Gastrocnemius medialis (tissue), 4 donors: Measurements from ENCODE around the gene EPM2AIP1. TPM values are rescaled to one million over a fixed set of nuclear protein-coding genes. Genes with fewer than 3 reads are reported as not detected.

ENCODE experiments used
- ATAC-seq, 2 donors: fragments of 150-250 bp; one replicate each; pipeline ENCODE4 v1.9.1; 2016
- DNase-seq, 2 donors: peaks; one replicate each; pipeline ENCODE4 v3.0.0-alpha.2; 2019
- H3K27ac ChIP-seq, 4 donors: fragments of 200-600 bp; sonication (generic); 1 replicate in 1 of 4; 2 replicates in 3 of 4; pipeline ENCODE4 v1.5.1; 2016 to 2018; ENCODE audit warnings: mild to moderate bottlenecking in 2 of 4, moderate library complexity in 1 of 4
- H3K27me3 ChIP-seq, 3 donors: fragments of 200-600 bp; sonication (generic) in 2 of 3; 1 replicate in 1 of 3; 2 replicates in 2 of 3; pipeline versions ENCODE4 v1.5.1 to v1.6.0; 2016 to 2019; ENCODE audit warnings: mild to moderate bottlenecking in 1 of 3, moderate library complexity in 1 of 3
- H3K36me3 ChIP-seq, 2 donors: fragments of 200-600 bp; sonication (generic) in 1 of 2; one replicate each; pipeline ENCODE4 v1.5.1; 2017 to 2018
- H3K4me1 ChIP-seq, 2 donors: fragments of 200-600 bp; sonication (generic) in 1 of 2; one replicate each; pipeline ENCODE4 v1.5.1; 2016 to 2017; ENCODE audit warnings: mild to moderate bottlenecking in 2 of 2
- H3K4me3 ChIP-seq, 4 donors: fragments of 200-600 bp; sonication (generic) in 3 of 4; 1 replicate in 1 of 4; 2 replicates in 3 of 4; pipeline ENCODE4 v1.5.1; 2016 to 2019; ENCODE audit warnings: mild to moderate bottlenecking in 2 of 4
- H3K9me3 ChIP-seq, 3 donors: fragments of 200-600 bp; sonication (generic) in 2 of 3; 1 replicate in 1 of 3; 2 replicates in 2 of 3; pipeline ENCODE4 v1.5.1; 2016 to 2019
- POLR2A ChIP-seq, 2 donors: fragments of 450-650 bp; IDR thresholded peaks; one replicate each; pipeline ENCODE4 v1.6.1; 2017; ENCODE audit warnings: antibody characterized with exemption in 2 of 2, mild to moderate bottlenecking in 2 of 2, moderate library complexity in 2 of 2
- in situ Hi-C, 4 donors: fragments of 200-750 bp; cut with MboI; loops; one replicate each; pipeline versions ENCODE4 v1.15.0 to v1.8.0; 2017; ENCODE audit warnings: low sequenced_read_pairs in 4 of 4
- intact Hi-C: fragments of 100-400 bp; cut with DNase I; formaldehyde crosslinking; loops from one replicate; pipeline ENCODE4 v1.15.1; 2023; ENCODE audit warnings: low total_unique reads
- total RNA-seq, 4 donors: library from RNA; depleted of rRNA; stranded (reverse); fragments of >200 nt; gene quantifications; one replicate each; pipeline versions ENCODE4 v1.1.0 to v1.2.3, GENCODE V29; 2016
- TF ChIP-seq, protein P1 (sequence below), 5 experiments: fragments of 450-650 bp in 3 of 5; fragments of 200-600 bp in 2 of 5; sonication (generic) in 2 of 5; IDR thresholded peaks in 4 of 5; conservative IDR thresholded peaks in 1 of 5; 1 replicate in 4 of 5; 2 replicates in 1 of 5; pipeline ENCODE4 v1.5.1; 2016 to 2019; ENCODE audit warnings: antibody characterized with exemption in 5 of 5, mild to moderate bottlenecking in 3 of 5, moderate library complexity in 3 of 5

The EPM2AIP1 gene
- total RNA-seq, 4 donors from 2014 or later: 5.3 to 10.1 (median 8.6) TPM

DNA sequence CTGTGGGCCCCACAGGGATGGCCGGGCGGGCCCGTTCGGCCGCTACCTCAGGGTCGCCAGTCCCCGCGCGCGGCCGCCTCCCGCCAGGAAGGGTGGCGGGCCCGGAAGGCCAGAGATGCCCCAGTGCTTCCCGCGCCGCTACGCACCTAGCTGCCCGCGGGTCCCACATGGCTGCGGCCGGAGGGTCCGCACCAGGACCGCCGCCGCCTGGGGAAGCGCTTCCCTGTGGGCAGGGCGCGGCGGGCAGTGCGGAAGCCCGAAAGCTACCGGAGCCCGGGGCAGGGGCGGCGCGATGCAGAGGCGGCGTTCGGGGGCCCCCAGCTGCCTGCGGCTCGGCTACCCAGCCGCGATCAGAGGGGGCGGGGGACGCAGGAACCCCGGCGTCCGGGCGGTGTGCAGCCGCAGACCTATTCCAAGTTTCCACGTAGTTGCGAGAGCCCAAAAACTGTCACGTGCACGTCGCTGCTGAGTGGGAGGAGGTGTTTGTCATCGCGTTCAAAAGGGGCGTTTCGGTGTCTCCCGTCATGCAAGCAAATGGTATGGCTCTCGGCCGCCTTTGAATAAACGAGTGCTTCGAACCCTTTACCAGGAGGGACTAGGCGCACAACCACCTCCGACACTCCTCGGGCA lies 48.2 kb downstream of the EPM2AIP1 start, which contains the start of gene TRANK1:
TSS of gene TRANK1 (minus strand) at position 414 of the 630 bp plus-strand sequence. CDS start at position 169, 245 bp downstream.
- ATAC-seq: peak; percentile 46 to 55
- intact Hi-C loops (loop anchor here (5.0 kb wide), 1 partner anchor 37 kb away; no protein-coding TSS in a partner anchor), in situ Hi-C loops (no loop called here)
- H3K36me3 ChIP-seq: no peaks in the 10 kb centered on the region
- peak in 1 of 2 donors; percentile 20 for TF ChIP-seq POLR2A (IDR thresholded peaks at IDR 0.05)
- TF ChIP-seq, protein P1, sequence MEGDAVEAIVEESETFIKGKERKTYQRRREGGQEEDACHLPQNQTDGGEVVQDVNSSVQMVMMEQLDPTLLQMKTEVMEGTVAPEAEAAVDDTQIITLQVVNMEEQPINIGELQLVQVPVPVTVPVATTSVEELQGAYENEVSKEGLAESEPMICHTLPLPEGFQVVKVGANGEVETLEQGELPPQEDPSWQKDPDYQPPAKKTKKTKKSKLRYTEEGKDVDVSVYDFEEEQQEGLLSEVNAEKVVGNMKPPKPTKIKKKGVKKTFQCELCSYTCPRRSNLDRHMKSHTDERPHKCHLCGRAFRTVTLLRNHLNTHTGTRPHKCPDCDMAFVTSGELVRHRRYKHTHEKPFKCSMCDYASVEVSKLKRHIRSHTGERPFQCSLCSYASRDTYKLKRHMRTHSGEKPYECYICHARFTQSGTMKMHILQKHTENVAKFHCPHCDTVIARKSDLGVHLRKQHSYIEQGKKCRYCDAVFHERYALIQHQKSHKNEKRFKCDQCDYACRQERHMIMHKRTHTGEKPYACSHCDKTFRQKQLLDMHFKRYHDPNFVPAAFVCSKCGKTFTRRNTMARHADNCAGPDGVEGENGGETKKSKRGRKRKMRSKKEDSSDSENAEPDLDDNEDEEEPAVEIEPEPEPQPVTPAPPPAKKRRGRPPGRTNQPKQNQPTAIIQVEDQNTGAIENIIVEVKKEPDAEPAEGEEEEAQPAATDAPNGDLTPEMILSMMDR (IDR thresholded peaks at IDR 0.05 in 4 of 5, conservative IDR thresholded peaks at IDR 0.05 in 1 of 5): no peak
- peaks cover 5 to 27% (median 9%) of the 10 kb centered on the region in 3 donors for H3K27me3 ChIP-seq
- peak within 1 kb of the TSS in 3 of 4 donors; percentile 16 to 53 (median 39) for H3K27ac ChIP-seq
- peaks cover 0 to 4% (median 0%) of the 10 kb centered on the region in 3 donors for H3K9me3 ChIP-seq
- DNase-seq: peak; percentile 24 to 43
- peak within 1 kb of the TSS; percentile 63 to 82 (median 68) for H3K4me3 ChIP-seq
- peaks cover 0 to 12% of the 10 kb centered on the region in 2 donors for H3K4me1 ChIP-seq

DNA sequence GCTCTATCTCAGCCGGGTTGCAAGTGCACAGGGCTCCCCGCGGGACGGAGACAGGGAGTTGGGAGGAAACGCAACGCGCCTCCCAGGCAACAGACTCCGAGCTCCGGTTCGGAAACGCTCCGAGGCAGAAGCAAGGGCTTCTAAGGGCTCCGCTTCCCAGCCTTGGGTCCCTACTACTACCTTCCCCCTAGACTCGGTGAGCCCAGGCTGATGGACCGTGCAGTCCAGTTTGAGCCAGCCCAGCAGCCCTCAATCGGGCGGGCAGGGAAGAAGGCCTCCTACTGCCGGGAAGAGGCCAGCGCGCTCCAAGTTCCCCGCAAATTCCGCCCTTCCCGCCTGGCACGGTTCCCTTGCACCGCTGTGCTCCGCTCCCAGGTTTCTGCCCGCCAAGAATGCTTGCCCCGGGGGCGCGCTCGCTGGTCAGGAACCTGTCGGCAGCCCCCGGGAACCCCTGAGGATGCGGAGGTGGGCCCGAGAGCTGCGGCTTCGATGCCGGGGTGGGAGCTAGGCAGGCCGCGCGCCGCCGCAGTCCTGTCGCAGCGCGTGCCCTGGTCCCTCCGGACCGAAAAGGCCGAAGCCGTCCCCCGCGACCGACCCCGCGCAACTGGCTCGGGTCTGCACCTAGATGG lies 48.8 kb downstream of the EPM2AIP1 start:
- DNase-seq: no peak
- in situ Hi-C loops (no loop called here), intact Hi-C loops (loop anchor here (5.0 kb wide), 1 partner anchor 37 kb away; no protein-coding TSS in a partner anchor)
- no peak for TF ChIP-seq POLR2A (IDR thresholded peaks at IDR 0.05)
- TF ChIP-seq, protein P1 (IDR thresholded peaks at IDR 0.05 in 4 of 5, conservative IDR thresholded peaks at IDR 0.05 in 1 of 5): no peak
- Histone ChIP-seq H3K4me1 (peaks cover 0 to 12% of the 10 kb centered on the region in 2 donors), H3K36me3 (no peaks in the 10 kb centered on the region), H3K27ac (peak overlapping the region in 3 of 4 donors; percentile 16 to 53 (median 39)), H3K4me3 (peak overlapping the region; percentile 63 to 82 (median 68)), H3K9me3 (peaks cover 0 to 4% (median 0%) of the 10 kb centered on the region in 3 donors), H3K27me3 (peaks cover 5 to 27% (median 9%) of the 10 kb centered on the region in 3 donors)
- ATAC-seq: peak; percentile 62 to 66

DNA sequence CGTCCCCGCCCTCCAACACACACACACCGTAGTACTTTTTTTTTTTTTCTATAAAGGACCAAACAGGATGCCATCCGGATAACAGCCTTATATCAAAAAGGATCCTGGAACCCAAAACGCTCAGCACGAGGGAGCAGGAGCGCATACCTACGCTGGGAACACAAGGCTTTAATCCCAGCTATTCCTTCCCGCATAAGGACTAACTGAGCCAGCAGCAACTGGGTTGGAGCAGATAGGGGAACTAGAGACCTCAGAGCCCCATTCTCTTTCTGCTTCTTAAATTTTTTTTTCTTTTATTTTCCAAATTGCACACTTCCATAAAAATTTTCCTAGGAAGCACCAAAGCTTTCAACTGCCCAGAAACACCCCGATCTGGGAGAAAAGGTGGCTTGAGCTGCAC lies 49.3 kb downstream of the EPM2AIP1 start:
- Histone ChIP-seq H3K36me3 (no peaks in the 10 kb centered on the region), H3K4me3 (peak overlapping the region; percentile 63 to 82 (median 68)), H3K4me1 (peaks cover 0 to 12% of the 10 kb centered on the region in 2 donors), H3K27me3 (peaks cover 5 to 27% (median 9%) of the 10 kb centered on the region in 3 donors), H3K27ac (no peak overlapping the region), H3K9me3 (peaks cover 0 to 4% (median 0%) of the 10 kb centered on the region in 3 donors)
- intact Hi-C loops: loop anchor here (5.0 kb wide), 1 partner anchor 36 kb away; no protein-coding TSS in a partner anchor
- in situ Hi-C loops: no loop called here
- DNase-seq: no peak
- no peak for ATAC-seq
- TF ChIP-seq, protein P1 (IDR thresholded peaks at IDR 0.05 in 4 of 5, conservative IDR thresholded peaks at IDR 0.05 in 1 of 5): no peak
- no peak for TF ChIP-seq POLR2A (IDR thresholded peaks at IDR 0.05)

DNA sequence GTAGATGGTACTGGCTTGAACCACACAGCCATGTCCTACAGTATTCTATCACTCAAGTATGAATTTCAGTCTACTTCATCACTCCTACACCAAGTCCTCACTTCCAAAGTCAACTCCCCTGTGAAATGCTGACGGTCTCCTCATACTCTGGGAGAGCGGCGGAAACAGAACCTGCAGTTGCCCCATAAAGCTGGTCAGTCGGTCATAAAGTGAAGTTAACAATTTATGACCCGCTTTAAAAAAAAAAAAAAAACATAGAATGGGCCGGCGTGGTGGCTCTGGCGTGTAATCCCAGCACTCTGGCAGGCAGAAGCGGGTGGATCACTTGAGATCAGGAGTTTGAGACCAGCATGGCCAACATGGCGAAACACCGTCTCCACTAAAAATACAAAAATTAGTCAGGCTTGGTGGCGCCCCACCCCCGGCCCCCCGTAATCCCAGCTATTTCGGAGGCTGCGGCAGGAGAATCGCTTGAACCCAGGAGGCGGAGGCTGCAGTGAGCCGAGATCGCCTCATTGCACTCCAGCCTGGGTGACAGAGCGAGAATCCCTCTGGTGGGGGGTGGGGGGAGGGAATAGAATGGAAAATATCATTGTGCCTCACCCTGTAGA lies 50.2 kb downstream of the EPM2AIP1 start:
- in situ Hi-C loops (no loop called here), intact Hi-C loops (loop anchor here (5.0 kb wide), 1 partner anchor 35 kb away; no protein-coding TSS in a partner anchor)
- Histone ChIP-seq H3K27ac (no peak overlapping the region), H3K4me1 (peaks cover 0 to 12% of the 10 kb centered on the region in 2 donors), H3K36me3 (no peaks in the 10 kb centered on the region), H3K27me3 (peaks cover 5 to 27% (median 9%) of the 10 kb centered on the region in 3 donors), H3K4me3 (no peak overlapping the region), H3K9me3 (no peaks in the 10 kb centered on the region)
- ATAC-seq: no peak
- no peak for TF ChIP-seq POLR2A (IDR thresholded peaks at IDR 0.05)
- TF ChIP-seq, protein P1 (IDR thresholded peaks at IDR 0.05 in 4 of 5, conservative IDR thresholded peaks at IDR 0.05 in 1 of 5): no peak
- no peak for DNase-seq
